GM21529 (cell line): Measurements from ENCODE around the gene BRD3OS.
A peak's percentile ranks its signal among the peaks of the same experiment; 100 is the strongest.

Experiments
- ATAC-seq: cut with Tn5 transposase; IDR thresholded peaks from one replicate; pipeline ENCODE4 v1.9.1; 2021; ENCODE audit not compliant: unreplicated experiment

Gene BRD3OS

DNA sequence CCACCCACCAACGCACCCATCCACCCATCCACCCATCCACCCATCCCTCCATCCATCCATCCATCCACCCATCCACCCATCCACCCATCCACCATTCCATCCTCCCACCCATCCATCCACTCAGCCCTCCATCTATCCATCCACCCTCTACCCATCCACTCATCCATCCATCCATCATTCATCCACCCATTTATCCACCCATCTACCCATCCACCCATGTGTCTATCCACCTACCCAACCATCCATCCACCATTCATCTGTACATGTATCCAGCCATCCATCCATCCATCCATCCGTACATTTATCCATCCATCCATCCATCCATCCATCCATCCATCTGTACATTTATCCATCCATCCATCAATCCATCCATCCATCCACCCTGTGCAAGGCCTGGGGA lies 22.0 kb upstream of the BRD3OS start:
- no peak for ATAC-seq

DNA sequence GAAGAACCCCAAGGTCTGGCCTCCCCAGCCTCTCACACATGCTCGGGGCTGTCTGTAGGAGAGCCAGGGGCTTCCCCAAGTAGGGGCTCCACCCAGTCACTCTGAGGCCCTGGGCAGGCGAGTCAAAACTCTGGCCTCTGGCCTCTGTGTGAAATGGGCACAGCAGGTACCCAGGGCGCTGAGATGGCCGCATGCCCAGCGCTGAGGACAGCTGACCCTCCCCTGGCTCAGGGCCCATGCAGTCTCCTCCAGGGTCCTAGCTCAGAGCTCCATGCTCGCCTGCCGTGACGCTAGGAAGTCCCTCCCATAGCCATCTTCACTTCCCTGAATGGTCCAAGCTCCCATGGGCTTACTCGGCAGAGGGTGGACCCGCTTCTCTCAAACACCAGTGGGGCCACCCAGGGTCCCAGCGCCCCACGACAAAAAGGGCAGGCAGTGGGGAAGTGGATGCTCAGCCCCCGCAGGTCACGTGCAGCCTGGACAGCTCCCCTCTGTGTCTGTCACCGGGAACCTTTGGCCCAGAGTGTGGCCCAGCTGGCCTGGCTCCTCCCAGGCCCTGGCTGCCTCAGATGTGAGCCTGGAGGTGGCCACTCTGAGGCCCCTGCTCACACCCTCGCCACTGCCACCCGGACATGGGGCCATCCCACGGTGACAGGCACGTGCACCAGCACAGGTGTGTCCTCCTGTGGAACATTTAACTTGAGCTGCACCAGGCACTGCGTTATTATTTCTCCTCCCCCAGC lies 21.0 kb upstream of the BRD3OS start:
- no peak for ATAC-seq

- no peak for ATAC-seq
Observed at GRCh38 chr9:134004881-134005280, 20.4 kb upstream of the BRD3OS start.

GRCh38 chr9:134005381-134005780 lies 19.9 kb upstream of the BRD3OS start:
- no peak for ATAC-seq

DNA sequence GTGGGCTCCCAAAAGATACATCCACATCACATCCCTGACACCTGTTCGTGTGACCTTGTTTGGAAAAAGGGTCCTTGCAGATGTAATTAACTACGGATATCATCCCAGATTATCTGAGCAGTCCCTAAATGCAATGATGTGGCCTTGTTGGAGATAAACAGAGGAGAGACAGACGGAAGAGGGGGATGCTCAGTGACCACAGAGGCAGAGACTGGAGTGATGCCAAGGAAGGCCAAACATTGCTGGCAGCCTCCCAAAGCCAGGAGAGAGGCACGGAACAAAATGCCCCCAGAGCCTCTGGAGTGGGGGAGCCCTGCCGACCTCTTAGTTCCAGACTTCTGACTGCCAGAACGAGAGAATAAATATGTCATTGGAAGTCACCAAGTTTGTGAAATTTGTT lies 18.1 kb upstream of the BRD3OS start:
- no peak for ATAC-seq

GRCh38 chr9:134007571-134007970 lies 17.7 kb upstream of the BRD3OS start:
- ATAC-seq, result no peak

- no peak for ATAC-seq
Observed at GRCh38 chr9:134010310-134011173, 14.7 kb upstream of the BRD3OS start.

DNA sequence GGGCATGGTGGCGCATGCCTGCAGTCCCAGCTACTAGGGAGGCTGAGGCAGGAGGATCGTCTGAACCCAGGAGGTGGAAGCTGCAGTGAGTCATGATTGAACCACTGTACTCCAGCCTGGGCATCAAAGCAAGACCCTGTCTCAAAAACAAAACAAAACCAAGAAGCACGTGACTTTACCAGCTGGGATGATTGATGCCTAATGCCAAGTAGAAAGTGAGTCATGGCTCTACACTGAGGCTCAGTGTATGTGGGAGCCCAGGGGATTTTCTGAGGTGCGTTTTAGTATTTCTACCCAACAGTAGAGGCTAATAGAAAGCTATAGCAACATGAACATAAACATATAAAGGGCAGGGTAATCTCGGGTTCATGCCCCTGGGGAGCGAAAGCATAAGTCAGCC lies 13.9 kb upstream of the BRD3OS start:
- ATAC-seq, result no peak

GRCh38 chr9:134014946-134015345 lies 10.3 kb upstream of the BRD3OS start:
- ATAC-seq, result no peak

DNA sequence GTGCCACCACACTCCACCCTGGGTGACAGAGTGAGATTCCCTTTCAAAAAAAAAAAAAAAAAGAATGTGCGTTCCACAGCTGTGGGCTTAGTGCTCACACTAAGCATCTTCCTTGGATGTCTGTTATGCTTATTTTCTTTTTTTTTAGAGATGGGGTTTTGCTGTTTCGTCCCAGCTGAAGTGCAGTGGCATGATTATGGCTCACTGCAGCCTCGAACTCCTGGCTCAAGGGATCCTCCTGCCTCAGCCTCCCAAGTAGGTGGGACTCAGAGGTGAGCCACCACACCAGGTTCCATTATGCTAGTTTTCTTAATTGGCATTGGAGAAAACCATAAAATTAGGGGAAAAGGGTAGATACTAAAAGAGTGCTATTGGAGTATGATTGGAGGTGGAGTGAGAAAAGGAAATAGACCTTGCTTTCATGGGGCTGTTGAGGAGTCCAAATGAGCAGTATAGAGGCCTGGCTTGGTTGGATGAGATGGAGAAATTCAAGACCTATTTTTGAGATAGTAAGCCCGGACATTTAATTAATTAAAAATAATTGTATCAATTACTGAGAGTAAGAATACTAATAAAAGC lies 978 bp upstream of the BRD3OS start:
- ATAC-seq, result no peak

GRCh38 chr9:134025606-134026541 lies 593 bp downstream of the BRD3OS start:
- peak; percentile 48 for ATAC-seq

DNA sequence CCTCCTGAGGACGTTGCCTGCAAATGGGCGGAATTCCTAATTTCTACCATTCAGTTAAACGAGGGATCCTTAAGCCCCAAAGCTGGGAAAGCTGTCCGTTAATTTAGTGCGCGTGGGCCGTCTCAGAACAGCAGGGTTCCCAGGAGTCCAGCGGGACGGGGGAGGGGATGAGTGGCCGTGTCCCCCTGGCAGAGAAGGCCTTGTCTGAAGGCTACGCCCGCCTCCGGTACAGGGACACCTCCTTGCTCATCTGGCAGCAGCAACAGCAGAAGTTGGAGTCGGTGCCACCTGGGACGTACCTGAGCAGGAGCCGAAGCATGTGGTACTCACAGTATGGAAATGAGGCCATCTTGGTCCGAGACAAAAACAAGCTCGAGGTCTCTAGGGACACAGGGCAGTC lies 1.3 kb downstream of the BRD3OS start:
- ATAC-seq, result no peak

DNA sequence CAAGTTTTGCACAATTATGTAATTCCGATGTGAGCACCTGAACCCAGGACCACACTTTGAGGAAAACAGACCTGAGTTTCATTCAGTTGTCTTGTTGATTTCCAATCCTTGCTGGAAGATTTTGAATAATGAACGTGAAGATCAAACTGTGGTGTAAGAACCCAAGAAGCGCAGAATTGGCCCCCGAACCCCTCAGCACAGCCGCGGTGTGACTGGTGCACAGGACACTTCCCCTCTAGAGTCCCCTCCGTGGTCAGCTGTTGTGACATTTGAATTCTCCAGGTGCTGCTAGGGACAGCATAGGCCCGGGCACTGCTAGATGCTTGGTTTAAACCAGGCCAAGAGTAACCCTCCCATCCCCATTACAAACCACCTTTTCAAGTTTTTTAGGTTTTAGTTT lies 1.7 kb downstream of the BRD3OS start:
- no peak for ATAC-seq

GRCh38 chr9:134027561-134027960 lies 2.3 kb downstream of the BRD3OS start:
- no peak for ATAC-seq

- ATAC-seq, result no peak
Observed at GRCh38 chr9:134028076-134028475, 2.8 kb downstream of the BRD3OS start.

DNA sequence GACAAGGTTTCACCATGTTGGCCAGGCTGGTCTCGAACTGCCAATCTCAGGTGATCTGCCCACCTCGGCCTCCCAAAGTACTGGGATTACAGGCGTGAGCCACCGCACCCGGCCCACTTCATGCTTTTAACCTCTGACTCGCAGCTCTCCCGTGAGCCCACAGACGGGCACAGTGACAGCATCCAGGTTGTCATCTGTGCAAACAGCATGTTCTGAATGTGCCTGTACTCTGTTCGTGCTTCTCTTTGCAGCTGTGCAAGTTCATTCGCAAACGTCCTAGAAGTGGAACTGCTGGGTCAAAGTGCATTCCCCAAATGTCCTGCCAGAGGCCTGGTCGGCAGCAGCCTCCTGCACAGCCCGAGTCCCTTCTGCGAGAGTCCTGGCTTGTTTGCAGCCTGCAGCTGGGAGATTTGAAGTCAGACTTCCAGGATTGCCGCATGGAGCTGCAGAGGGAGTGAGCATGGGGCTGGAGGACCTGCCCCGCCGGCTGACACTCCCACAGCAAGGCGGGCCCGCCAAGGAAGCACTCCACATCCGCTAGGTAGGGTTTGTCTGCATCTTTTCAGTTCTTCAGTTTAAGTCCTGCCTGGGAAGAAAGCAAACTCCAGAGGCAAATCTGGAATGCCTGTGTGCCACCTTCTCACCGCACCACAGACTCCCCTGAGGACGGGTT lies 3.4 kb downstream of the BRD3OS start:
- ATAC-seq, result no peak

DNA sequence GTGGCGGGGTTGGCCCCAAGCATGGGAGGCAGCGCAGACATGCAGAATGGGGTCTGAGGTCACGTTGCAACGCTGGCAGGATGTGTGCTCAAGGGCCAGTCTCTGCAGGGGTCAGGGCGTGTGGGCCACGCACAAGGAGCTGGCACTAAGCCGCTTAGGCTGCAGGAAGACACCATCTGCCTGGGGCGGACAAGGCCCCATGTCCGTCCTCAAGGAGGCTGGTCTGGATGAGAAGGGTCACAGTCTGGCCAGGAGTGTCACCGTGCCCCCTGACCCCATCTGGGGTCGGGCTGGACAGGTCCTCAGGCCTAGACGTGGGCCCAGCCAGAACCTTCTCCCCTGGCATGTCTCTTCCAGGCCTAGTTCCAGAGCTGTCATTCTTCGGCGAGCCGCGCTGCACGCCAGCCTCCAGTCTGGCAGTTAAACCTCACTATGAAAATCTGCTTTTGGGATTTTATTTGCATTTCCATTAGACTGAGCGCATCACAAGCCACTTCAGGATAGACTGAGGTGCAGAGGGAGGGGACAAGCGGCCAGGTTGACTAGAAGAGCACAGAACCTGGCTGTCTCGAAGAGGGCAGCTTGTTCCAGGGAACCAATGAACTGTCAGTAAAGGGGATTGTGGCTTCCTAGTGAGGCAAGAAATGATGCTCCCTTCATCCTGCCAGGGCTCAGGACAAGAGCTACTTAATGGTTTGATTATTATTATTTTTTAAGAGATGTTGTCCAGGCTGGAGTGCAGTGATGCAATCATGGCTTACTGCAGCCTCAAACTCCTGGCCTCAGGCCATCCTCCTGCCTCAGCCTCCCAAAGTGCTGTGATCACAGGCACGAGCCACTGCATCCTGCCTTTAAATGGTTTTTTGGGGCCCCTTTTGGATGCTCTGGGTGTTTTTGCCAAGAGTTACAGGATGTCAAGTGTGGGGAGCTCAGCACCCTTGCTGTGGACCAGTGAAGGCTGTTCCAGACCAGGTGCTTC lies 4.3 kb downstream of the BRD3OS start:
- ATAC-seq, result no peak

DNA sequence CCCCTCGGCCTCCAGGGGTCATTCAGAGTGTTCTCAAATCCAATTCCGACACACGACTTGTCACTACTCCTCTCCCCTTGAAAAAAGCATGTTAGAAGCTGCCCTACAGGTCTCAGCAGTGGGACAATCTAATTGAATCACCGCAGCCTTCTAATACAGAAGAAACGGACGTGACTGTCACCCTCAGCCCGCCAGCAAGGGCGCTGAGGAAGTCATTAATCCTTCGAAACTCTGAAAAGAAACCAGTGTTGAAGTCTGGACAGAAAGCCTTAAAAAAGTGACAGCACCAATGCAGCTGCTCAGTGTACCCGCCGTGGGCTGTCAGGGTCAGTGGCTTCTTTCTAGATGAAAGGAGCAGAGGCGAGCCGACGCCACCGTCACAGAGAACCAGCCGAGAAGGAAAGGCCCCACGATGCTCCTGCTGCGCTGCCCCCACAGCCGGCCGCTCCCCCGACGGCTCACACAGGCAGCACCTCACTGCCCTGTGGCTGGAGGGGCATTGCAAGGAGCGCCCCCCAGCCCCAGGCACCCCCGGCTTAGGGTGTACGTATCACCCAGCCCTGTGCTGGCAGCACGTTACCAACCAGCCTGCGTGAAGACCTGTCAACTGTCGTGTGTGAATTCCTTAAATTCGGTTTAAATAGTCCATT lies 5.7 kb downstream of the BRD3OS start:
- ATAC-seq, result no peak

GRCh38 chr9:134031783-134032182 lies 6.5 kb downstream of the BRD3OS start:
- no peak for ATAC-seq
